Epithelial cell of proximal tubule (primary cell): ENCODE results near the gene CCR2. TPM values are rescaled to one million over a fixed set of nuclear protein-coding genes. Genes with fewer than 3 reads are reported as not detected.

Source experiments
- DNase-seq: peaks from one replicate; pipeline ENCODE4 v3.0.0-alpha.2; 2011; ENCODE audit warnings: low read depth
- H3K4me3 ChIP-seq: 2 replicates; pipeline ENCODE4 v1.5.1; 2011; ENCODE audit warnings: low read depth, mild to moderate bottlenecking, low read length
- total RNA-seq: library from RNA; depleted of rRNA; stranded (reverse); fragments of >200 nt; gene quantifications from 2 replicates; pipeline ENCODE4 v1.2.3, GENCODE V29; 2015
- TF ChIP-seq, protein P1 (sequence below): conservative IDR thresholded peaks from 2 replicates; pipeline ENCODE4 v1.5.1; 2012; ENCODE audit warnings: low read depth, mild to moderate bottlenecking, low read length

Gene CCR2
- total RNA-seq, 1 donor from 2014 or later, result not detected

DNA sequence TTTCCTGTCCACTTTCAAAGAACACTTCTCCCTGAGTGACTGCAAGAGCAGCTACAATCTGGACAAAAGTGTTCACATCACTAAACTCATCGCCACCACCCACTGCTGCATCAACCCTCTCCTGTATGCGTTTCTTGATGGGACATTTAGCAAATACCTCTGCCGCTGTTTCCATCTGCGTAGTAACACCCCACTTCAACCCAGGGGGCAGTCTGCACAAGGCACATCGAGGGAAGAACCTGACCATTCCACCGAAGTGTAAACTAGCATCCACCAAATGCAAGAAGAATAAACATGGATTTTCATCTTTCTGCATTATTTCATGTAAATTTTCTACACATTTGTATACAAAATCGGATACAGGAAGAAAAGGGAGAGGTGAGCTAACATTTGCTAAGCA lies 54.9 kb downstream of the CCR2 start:
- no peak overlapping the region for H3K4me3 ChIP-seq
- DNase-seq, result no peak
- TF ChIP-seq, protein P1, sequence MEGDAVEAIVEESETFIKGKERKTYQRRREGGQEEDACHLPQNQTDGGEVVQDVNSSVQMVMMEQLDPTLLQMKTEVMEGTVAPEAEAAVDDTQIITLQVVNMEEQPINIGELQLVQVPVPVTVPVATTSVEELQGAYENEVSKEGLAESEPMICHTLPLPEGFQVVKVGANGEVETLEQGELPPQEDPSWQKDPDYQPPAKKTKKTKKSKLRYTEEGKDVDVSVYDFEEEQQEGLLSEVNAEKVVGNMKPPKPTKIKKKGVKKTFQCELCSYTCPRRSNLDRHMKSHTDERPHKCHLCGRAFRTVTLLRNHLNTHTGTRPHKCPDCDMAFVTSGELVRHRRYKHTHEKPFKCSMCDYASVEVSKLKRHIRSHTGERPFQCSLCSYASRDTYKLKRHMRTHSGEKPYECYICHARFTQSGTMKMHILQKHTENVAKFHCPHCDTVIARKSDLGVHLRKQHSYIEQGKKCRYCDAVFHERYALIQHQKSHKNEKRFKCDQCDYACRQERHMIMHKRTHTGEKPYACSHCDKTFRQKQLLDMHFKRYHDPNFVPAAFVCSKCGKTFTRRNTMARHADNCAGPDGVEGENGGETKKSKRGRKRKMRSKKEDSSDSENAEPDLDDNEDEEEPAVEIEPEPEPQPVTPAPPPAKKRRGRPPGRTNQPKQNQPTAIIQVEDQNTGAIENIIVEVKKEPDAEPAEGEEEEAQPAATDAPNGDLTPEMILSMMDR, result no peak

DNA sequence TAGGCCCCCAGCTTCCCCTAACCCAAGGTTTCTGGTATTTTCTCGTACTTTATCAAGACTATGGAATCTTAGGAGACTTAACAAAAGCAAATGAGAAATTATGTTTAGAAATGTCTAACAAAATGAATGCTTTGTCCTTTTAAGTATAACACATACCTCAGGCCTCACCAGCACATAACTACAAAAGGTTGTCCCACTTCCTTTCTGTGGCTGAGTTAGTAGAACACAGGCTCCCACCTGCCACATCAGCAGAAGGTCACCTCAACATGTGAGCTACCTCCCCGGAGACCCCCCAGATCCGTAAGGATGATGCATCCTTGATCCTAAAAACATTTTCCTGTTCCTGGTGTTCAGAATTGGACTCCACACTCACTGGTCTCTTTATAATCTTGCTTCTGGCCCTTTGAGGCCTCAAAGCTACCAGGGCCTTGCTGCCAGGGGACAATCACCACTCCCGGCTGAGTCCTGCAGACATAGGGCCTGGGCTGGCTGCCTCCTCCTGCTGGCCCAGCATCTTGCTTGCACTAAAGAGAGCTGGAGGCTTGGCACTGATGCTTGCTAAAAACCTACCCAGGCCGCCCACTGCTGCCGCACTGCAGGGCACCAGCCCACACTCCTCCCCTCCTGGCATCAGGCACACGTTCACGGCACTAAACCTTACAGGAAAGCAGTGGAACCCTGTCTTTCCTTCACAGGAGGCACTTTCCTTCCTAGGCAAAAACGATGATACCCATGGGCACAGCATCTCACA lies 56.0 kb downstream of the CCR2 start:
- DNase-seq, result no peak
- TF ChIP-seq, protein P1, result no peak
- H3K4me3 ChIP-seq, result no peak overlapping the region

Other genes with a start within 250 kb of the CCR2 start
- not detected in 2 replicates for gene CCR1, start 145.8 kb upstream of the CCR2 start, total RNA-seq
- not detected in 2 replicates for gene CCR3, start 111.7 kb upstream of the CCR2 start, total RNA-seq
- gene CCR5, start 16.8 kb downstream of the CCR2 start, total RNA-seq, result not detected in 2 replicates
- gene CCRL2, start 53.1 kb downstream of the CCR2 start, total RNA-seq, result not detected in 2 replicates
- not detected in 2 replicates for gene LTF, start 110.8 kb downstream of the CCR2 start, total RNA-seq
- not detected in 2 replicates for gene RTP3, start 143.9 kb downstream of the CCR2 start, total RNA-seq
- gene LRRC2, start 212.2 kb downstream of the CCR2 start, total RNA-seq, result not detected in 2 replicates